ENCODE data around the gene NF1. TPM values are rescaled to one million over a fixed set of nuclear protein-coding genes. Genes with fewer than 3 reads are reported as not detected.
"Not testable (repeated sequence)": the region's sequence is repeated elsewhere in the genome, so short reads cannot be mapped to it uniquely, and the experiment has no call there.

The NF1 gene
- polyA plus RNA-seq, 6 donors from 2014 or later = 4.8 to 10.2 (median 8.3) TPM

DNA sequence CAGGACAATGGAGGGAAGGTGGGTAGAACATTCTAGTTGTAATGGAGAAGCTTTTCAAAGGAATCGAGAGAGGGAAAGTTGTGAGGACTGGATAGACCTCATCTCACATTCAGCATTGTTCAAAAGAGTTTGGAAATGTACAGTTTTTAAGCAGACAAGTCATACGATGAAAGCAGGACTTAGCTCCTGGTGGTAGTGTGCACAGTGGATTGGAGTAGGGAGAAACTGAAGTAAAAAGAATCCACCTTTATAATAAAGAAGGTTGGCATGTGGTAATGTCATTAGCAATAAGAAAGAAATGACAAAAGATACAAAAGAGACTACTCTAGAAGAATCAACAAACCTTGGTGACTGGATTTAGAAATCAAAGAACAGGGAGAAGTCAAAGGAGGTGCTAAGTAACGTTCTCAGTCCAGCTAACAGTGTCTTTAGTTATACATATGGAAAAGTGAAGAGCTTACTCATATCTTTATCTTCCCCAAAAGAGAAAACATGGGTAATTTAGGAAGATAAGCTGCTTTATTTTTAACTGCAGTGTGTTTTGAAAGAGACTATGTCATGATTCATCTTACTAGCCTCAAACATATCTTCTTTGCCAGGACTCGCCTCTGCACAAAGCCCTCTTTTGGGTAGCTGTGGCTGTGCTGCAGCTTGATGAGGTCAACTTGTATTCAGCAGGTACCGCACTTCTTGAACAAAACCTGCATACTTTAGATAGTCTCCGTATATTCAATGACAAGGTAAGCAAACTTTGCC is 245.3 kb downstream of the NF1 start:
- DNase-seq (no peak), ATAC-seq (ENCODE audit: low read depth in 2 of 2) (no peak)
- H3K9me3 Mint-ChIP-seq = no peaks in the 10 kb centered on the region
- peaks cover 16% of the 10 kb centered on the region in 2 donors for H3K36me3 Mint-ChIP-seq
- no peaks in the 10 kb centered on the region for H3K4me1 Mint-ChIP-seq
- H3K27ac Mint-ChIP-seq = no peak overlapping the region
- no peak overlapping the region for H3K4me3 Mint-ChIP-seq
- no peaks in the 10 kb centered on the region for H3K27me3 Mint-ChIP-seq

DNA sequence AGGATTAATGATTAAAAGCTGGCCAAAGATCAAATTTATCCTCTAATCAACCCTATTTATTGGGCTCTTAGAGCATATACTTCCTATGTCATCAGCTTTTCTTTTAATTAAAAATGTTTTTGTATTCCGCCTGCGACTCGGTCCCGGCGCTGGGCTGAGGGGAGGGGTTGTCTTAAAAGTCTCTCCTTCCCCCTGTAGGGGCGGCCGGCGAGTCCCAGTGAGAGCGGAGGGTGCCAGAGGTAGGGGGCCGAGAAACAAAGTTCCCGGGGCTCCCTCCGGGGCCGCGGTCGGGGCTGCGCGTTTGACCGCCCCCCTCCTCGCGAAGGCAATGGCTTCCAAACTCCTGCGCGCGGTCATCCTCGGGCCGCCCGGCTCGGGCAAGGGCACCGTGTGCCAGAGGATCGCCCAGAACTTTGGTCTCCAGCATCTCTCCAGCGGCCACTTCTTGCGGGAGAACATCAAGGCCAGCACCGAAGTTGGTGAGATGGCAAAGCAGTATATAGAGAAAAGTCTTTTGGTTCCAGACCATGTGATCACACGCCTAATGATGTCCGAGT is 250.5 kb downstream of the NF1 start:
- H3K4me1 Mint-ChIP-seq; H3K9me3 Mint-ChIP-seq; H3K27me3 Mint-ChIP-seq; ATAC-seq (ENCODE audit: low read depth in 2 of 2); H3K27ac Mint-ChIP-seq; H3K4me3 Mint-ChIP-seq; DNase-seq: not testable (repeated sequence)
- H3K36me3 Mint-ChIP-seq = peaks cover 17% of the 10 kb centered on the region in 2 donors

DNA sequence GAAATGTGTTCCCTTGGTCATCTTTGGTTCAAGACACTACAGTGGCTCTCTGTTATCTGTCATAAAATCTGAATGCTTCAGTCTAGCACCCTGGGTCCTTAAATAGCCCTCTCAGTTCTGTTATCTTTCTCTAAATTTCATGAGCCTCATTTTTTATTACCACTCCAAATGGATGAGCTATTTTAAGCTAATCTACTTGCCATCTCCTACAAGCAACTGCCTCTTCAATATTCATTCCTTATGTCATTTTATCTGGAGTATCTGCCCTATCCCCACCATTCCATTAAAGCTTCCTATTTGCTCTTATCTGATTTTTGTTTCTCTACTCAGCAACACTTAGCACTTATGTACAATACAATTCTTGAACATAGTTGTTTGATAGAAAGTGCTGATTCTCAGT is 254.7 kb downstream of the NF1 start:
- Mint-ChIP-seq H3K9me3 (no peaks in the 10 kb centered on the region), H3K36me3 (peaks cover 18 to 25% of the 10 kb centered on the region in 2 donors), H3K4me3 (no peak overlapping the region), H3K27me3 (no peaks in the 10 kb centered on the region), H3K27ac (peak overlapping the region in 1 of 6 donors; percentile 67), H3K4me1 (no peaks in the 10 kb centered on the region)
- no peak for ATAC-seq (ENCODE audit: low read depth in 2 of 2)
- DNase-seq = no peak

DNA sequence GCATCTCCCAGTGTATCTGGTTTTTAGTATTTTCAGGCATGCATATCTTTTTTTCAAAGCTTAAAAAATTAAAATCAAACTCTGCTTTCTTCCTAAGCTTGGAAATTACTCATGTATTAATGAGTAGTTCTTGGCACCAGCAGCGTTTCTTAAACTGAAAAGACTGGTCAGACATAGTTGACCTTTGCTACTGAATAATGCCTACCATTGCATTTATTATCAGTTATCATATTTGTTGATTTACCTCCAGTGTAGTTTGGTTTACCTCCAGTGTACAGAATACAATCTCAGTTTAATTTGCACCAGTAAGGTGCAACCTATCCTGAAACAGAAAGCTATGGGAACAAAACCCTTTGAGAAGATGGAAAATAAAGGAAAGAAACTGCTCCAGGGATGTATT is 261.2 kb downstream of the NF1 start:
- H3K36me3 Mint-ChIP-seq = peaks cover 18 to 38% of the 10 kb centered on the region in 2 donors
- no peaks in the 10 kb centered on the region for H3K9me3 Mint-ChIP-seq
- no peaks in the 10 kb centered on the region for H3K4me1 Mint-ChIP-seq
- H3K27me3 Mint-ChIP-seq = no peaks in the 10 kb centered on the region
- ATAC-seq (ENCODE audit: low read depth in 2 of 2) (no peak), DNase-seq (no peak)
- H3K4me3 Mint-ChIP-seq = no peak overlapping the region
- no peak overlapping the region for H3K27ac Mint-ChIP-seq

DNA sequence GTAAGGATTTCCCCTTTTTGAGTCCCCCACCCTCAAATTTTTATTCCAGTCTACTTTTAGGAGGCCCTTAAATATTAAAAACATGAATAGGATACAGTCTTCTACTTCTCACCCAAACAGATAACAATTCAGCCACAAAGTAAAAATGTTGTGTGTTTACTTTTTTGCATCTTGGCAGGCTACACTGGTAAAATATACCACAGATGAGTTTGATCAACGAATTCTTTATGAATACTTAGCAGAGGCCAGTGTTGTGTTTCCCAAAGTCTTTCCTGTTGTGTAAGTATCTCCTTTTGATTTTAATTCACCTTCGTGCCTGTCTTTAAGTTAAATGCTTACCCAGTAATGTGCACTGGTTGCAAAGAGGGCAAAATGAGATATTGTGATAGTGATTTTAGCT is 262.3 kb downstream of the NF1 start:
- H3K4me1 Mint-ChIP-seq = no peaks in the 10 kb centered on the region
- H3K36me3 Mint-ChIP-seq = peaks cover 24 to 46% of the 10 kb centered on the region in 2 donors
- no peak overlapping the region for H3K4me3 Mint-ChIP-seq
- ATAC-seq (ENCODE audit: low read depth in 2 of 2) = no peak
- peak overlapping the region in 1 of 6 donors; percentile 30 for H3K27ac Mint-ChIP-seq
- no peak for DNase-seq
- no peaks in the 10 kb centered on the region for H3K27me3 Mint-ChIP-seq
- H3K9me3 Mint-ChIP-seq = no peaks in the 10 kb centered on the region

DNA sequence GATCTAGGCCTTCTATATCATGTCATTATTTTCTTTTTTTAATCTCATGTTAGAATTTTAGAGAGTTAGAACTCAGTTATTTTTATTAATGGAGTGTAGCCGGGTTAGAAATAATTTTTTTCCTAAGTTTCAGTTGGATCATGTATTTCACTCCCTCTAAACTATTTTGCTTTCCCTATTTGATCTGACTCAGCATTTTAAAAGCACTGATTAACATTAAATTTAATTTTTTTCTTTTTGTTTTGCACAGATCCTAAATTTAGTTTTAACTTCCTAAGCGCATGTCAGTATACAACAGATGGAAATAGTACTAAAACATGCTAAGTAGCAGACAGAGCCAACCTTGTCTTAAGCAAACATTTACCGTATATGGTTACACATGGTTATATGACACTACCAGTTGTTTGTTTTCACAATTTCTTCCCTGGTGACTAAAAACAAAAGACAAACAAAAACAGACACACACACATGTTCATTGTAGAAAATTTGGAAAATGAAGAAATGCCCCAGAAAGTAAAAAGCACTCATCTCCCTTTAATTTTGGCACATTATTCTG is 263.1 kb downstream of the NF1 start:
- H3K27me3 Mint-ChIP-seq = no peaks in the 10 kb centered on the region
- no peaks in the 10 kb centered on the region for H3K4me1 Mint-ChIP-seq
- no peak overlapping the region for H3K4me3 Mint-ChIP-seq
- no peak overlapping the region for H3K27ac Mint-ChIP-seq
- H3K36me3 Mint-ChIP-seq = peaks cover 31 to 46% of the 10 kb centered on the region in 2 donors
- ATAC-seq (ENCODE audit: low read depth in 2 of 2) = no peak
- H3K9me3 Mint-ChIP-seq = no peaks in the 10 kb centered on the region
- DNase-seq = no peak

DNA sequence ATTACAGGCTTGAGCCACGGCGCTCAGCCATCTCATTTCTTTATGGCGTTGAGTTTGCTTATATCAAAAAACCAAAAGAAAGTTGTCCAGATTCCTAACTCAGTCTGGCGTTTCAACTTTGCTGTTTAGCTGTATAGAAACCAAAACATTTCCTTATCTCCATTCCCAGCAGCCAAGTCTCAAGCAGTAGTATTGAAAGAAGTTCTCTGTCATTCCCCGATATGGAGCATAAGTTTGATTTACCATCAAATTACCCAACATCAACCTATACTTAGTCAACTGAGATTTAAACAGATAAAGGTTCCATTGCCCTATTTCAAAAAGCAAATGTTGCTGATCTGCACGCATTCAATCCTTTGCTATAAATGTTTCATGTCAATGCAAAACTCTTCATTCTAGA is 269.2 kb downstream of the NF1 start:
- Mint-ChIP-seq H3K9me3 (no peaks in the 10 kb centered on the region), H3K4me3 (no peak overlapping the region), H3K27me3 (no peaks in the 10 kb centered on the region), H3K27ac (no peak overlapping the region), H3K36me3 (peaks cover 19 to 24% of the 10 kb centered on the region in 2 donors), H3K4me1 (no peaks in the 10 kb centered on the region)
- no peak for ATAC-seq (ENCODE audit: low read depth in 2 of 2)
- no peak for DNase-seq

DNA sequence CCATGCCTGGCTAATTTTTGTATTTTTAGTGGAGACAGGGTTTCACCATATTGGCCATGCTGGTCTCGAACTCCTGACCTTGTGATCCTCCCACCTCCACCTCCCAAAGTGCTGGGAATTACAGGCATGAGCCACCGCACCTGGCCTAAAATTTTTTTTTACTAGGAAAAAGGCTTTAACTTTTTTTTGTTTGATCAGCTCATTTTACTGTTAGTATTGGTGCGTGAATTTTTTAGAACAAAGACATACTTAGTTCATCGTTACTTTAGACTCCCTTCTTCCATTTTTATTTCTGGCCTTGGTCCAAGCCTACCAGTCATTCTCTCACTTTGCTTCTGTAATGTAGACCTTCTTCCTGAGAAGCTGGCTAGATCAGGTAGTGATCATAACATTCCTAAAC is 271.3 kb downstream of the NF1 start:
- Mint-ChIP-seq H3K27me3 (no peaks in the 10 kb centered on the region), H3K9me3 (no peaks in the 10 kb centered on the region), H3K36me3 (peaks cover 10 to 11% of the 10 kb centered on the region in 2 donors), H3K27ac (peak overlapping the region in 1 of 6 donors; percentile 41), H3K4me1 (peaks cover 3 to 5% (median 5%) of the 10 kb centered on the region in 3 donors), H3K4me3 (no peak overlapping the region)
- ATAC-seq (ENCODE audit: low read depth in 2 of 2) (no peak), DNase-seq (no peak)

DNA sequence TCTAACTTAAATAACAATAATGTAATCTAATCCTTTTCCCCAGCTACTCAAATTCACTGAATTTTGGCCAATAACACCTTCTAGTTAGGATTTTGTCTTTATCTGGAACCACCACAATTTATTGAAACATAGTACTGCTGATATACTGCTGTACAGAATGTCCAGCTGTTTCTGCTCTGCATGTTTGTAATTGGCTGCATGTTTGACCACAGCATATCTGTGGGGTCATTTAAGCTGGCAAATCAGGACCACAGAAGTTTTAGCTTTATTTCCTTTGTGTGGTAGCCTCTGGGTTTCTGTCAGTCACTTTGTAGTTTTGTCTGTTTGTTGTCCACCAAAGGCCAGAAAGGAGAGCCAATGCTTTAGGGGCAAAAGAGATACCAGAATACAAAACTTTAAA is 274.5 kb downstream of the NF1 start:
- no peaks in the 10 kb centered on the region for H3K27me3 Mint-ChIP-seq
- H3K27ac Mint-ChIP-seq = peak overlapping the region in 3 of 6 donors; percentile 10 to 68 (median 34)
- peaks cover 0 to 4% of the 10 kb centered on the region in 2 donors for H3K36me3 Mint-ChIP-seq
- H3K9me3 Mint-ChIP-seq = no peaks in the 10 kb centered on the region
- no peak for DNase-seq
- H3K4me3 Mint-ChIP-seq = no peak overlapping the region
- no peak for ATAC-seq (ENCODE audit: low read depth in 2 of 2)
- peaks cover 5 to 23% (median 10%) of the 10 kb centered on the region in 3 donors for H3K4me1 Mint-ChIP-seq

DNA sequence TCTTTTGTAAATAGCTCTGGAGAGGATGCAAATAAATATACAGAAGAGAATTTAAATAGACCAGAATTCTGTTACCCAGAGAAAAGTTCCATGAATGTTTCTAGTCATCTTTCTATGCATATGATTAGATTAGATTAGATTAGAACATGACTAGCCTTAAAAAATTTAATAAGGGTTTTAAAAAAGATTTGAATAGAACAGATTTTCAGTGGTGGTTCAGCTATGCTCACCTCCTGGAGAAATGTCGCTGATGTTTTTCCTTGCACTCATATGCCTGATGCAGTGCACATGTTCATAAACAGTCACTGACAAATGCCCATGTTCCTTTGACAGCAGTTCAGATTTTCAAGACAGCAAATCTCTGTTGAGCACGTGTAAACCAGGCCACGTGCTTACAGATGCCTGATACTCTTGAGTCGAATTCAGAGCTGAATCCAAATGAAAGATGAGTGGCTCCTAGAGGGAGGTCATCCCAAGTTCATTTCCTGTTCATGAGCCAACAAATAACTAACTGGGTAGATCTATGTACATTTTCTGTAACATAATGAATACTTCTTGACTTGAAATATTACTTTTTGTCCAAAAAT is 276.8 kb downstream of the NF1 start:
- Mint-ChIP-seq H3K27ac (no peak overlapping the region), H3K4me3 (no peak overlapping the region), H3K36me3 (peaks cover 0 to 4% of the 10 kb centered on the region in 2 donors), H3K27me3 (no peaks in the 10 kb centered on the region), H3K9me3 (no peaks in the 10 kb centered on the region), H3K4me1 (peaks cover 5 to 25% (median 11%) of the 10 kb centered on the region in 3 donors)
- DNase-seq (no peak), ATAC-seq (ENCODE audit: low read depth in 2 of 2) (no peak)

DNA sequence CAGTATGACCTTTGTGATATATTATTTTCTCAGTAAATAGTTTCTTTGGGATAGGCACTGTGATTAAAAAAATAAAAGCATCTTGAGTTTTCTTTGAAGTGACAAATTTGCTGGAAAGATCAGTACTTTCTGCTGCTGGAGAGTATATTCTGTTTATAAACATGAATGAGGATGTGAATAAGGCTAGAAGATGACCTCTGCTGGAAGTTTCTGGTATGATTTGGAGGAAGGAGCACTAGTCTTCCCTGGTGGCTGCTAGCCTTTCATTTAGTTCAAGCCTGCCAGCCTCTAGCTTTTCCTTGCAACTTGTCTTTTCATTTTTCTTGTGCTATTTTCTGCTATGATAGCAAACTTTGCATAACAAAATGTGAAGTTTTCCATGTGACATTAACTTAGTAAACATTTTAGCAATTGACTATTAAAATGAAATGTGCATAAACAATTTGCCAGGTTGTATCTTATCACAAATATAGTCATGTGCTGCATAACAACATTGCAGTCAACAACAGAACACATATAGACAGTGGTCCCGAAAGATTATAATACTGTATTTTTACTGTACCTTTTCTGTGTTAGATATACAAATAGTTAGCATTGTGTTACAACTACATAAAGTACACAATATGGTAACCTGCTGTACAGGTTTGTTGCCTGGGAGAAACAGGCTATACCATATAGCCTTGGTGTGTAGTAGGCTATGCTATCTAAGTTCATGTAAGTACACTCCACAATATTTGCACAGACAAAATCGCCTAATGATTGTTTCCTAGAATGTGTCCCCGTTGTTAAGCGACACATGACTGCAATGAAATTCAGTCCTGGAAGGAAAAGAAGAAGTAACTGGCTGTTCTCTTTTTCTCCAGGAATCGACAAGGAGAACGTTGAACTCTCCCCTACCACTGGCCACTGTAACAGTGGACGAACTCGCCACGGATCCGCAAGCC is 278.6 kb downstream of the NF1 start:
- Mint-ChIP-seq H3K27me3 (no peaks in the 10 kb centered on the region), H3K9me3 (no peaks in the 10 kb centered on the region), H3K36me3 (no peaks in the 10 kb centered on the region), H3K4me1 (peaks cover 5 to 25% (median 11%) of the 10 kb centered on the region in 3 donors), H3K4me3 (no peak overlapping the region), H3K27ac (no peak overlapping the region)
- DNase-seq (peak; percentile 46), ATAC-seq (ENCODE audit: low read depth in 2 of 2) (peak; percentile 59 to 84)

DNA sequence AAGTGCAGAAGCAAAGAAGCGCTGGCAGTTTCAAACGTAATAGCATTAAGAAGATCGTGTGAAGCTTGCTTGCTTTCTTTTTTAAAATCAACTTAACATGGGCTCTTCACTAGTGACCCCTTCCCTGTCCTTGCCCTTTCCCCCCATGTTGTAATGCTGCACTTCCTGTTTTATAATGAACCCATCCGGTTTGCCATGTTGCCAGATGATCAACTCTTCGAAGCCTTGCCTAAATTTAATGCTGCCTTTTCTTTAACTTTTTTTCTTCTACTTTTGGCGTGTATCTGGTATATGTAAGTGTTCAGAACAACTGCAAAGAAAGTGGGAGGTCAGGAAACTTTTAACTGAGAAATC is 279.3 kb downstream of the NF1 start:
- ATAC-seq (ENCODE audit: low read depth in 2 of 2) (no peak), DNase-seq (no peak)
- no peak overlapping the region for H3K27ac Mint-ChIP-seq
- H3K27me3 Mint-ChIP-seq = no peaks in the 10 kb centered on the region
- H3K9me3 Mint-ChIP-seq = no peaks in the 10 kb centered on the region
- no peak overlapping the region for H3K4me3 Mint-ChIP-seq
- no peaks in the 10 kb centered on the region for H3K36me3 Mint-ChIP-seq
- peaks cover 5 to 25% (median 11%) of the 10 kb centered on the region in 3 donors for H3K4me1 Mint-ChIP-seq

DNA sequence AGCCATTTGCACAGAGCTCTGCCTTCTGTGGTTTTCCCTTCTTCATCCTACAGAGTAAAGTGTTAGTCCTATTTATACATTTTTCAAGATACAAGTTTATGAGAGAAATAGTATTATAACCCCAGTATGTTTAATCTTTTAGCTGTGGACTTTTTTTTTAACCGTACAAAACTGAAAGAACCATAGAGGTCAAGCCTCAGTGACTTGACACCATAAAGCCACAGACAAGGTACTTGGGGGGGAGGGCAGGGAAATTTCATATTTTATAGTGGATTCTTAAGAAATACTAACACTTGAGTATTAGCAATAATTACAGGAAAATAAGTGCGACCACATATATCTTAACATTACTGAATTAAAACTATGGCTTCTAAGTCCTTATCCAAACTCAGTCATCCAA is 279.7 kb downstream of the NF1 start:
- no peak overlapping the region for H3K27ac Mint-ChIP-seq
- no peak for ATAC-seq (ENCODE audit: low read depth in 2 of 2)
- no peaks in the 10 kb centered on the region for H3K27me3 Mint-ChIP-seq

More for the DNA sequence above, 279.7 kb downstream of the NF1 start:
- H3K36me3 Mint-ChIP-seq = no peaks in the 10 kb centered on the region
- no peak for DNase-seq
- no peak overlapping the region for H3K4me3 Mint-ChIP-seq
- no peaks in the 10 kb centered on the region for H3K9me3 Mint-ChIP-seq
- H3K4me1 Mint-ChIP-seq = peaks cover 5 to 25% (median 11%) of the 10 kb centered on the region in 3 donors

All from naive B cell (primary cell).